Mesendoderm (in vitro differentiated cells): ENCODE measurements around the gene MRPL28.
"Not testable (repeated sequence)": the region's sequence is repeated elsewhere in the genome, so short reads cannot be mapped to it uniquely, and the experiment has no call there.

Experiments used
- DNase-seq: peaks from one replicate; pipeline ENCODE4 v3.0.0; 2013
- H2AK5ac ChIP-seq: 2 replicates; pipeline ENCODE4 v1.6.1; 2013; ENCODE audit warnings: low read length, inconsistent platforms
- H2BK120ac ChIP-seq: 2 replicates; pipeline ENCODE4 v1.6.1; 2013; ENCODE audit warnings: low read depth, mild to moderate bottlenecking, low read length, moderate library complexity, mixed read lengths
- H2BK15ac ChIP-seq: replicated peaks from 2 replicates; pipeline ENCODE4 v1.6.1; 2013; ENCODE audit warnings: low read depth, mild to moderate bottlenecking, moderate library complexity
- H2BK5ac ChIP-seq: 2 replicates; pipeline ENCODE4 v1.6.1; 2013; ENCODE audit warnings: low read length, inconsistent platforms
- H3K18ac ChIP-seq: 2 replicates; pipeline ENCODE4 v1.6.1; 2013; ENCODE audit warnings: mild to moderate bottlenecking, low read length, mixed read lengths
- H3K23ac ChIP-seq: one replicate; pipeline ENCODE4 v1.6.1; 2013; ENCODE audit warnings: low read length
- H3K27ac ChIP-seq: 2 replicates; pipeline ENCODE4 v1.5.1; 2013; ENCODE audit warnings: low read depth, mild to moderate bottlenecking, inconsistent platforms, low read length, moderate library complexity
- H3K27me3 ChIP-seq: 2 replicates; pipeline ENCODE4 v1.6.1; 2013; ENCODE audit warnings: low read length, control low read depth, mild to moderate bottlenecking, inconsistent platforms; ENCODE audit not compliant: insufficient read depth, poor library complexity
- H3K36me3 ChIP-seq: 2 replicates; pipeline ENCODE4 v1.6.1; 2013; ENCODE audit warnings: low read length, inconsistent platforms; ENCODE audit not compliant: control insufficient read depth, insufficient read depth
- H3K4ac ChIP-seq: one replicate; pipeline ENCODE4 v1.6.1; 2013; ENCODE audit warnings: low read depth, mild to moderate bottlenecking, low read length, moderate library complexity
- H3K4me1 ChIP-seq: 2 replicates; pipeline ENCODE4 v1.6.1; 2013; ENCODE audit warnings: low read depth, low read length, inconsistent platforms; ENCODE audit not compliant: control insufficient read depth
- H3K4me2 ChIP-seq: 2 replicates; pipeline ENCODE4 v1.6.1; 2013; ENCODE audit warnings: low read length
- H3K4me3 ChIP-seq: 2 replicates; pipeline ENCODE4 v1.5.1; 2013; ENCODE audit warnings: mild to moderate bottlenecking, low read length
- H3K56ac ChIP-seq: one replicate; pipeline ENCODE4 v1.6.1; 2013; ENCODE audit warnings: low read length
- H3K79me1 ChIP-seq: 2 replicates; pipeline ENCODE4 v1.6.1; 2013; ENCODE audit warnings: low read length, inconsistent platforms
- H3K79me2 ChIP-seq: 2 replicates; pipeline ENCODE4 v1.6.1; 2013; ENCODE audit warnings: mild to moderate bottlenecking, low read length; ENCODE audit not compliant: control insufficient read depth, insufficient read depth
- H3K9ac ChIP-seq: 2 replicates; pipeline ENCODE4 v1.6.1; 2013; ENCODE audit warnings: low read length, inconsistent platforms
- H4K5ac ChIP-seq: one replicate; pipeline ENCODE4 v1.6.1; 2013; ENCODE audit warnings: low read length
- H4K8ac ChIP-seq: one replicate; pipeline ENCODE4 v1.6.1; 2013; ENCODE audit warnings: low read depth, mild to moderate bottlenecking, control low read depth, low read length, moderate library complexity
- WGBS: extraction: QIAGEN DNeasy Blood & Tissue Kit; methylation state at CpG from one replicate; pipeline ENCODE4 v1.1.7; 2013; ENCODE audit warnings: low lambda C conversion rate, missing lambda C conversion rate; ENCODE audit not compliant: insufficient coverage; ENCODE audit errors: extremely low coverage; 5-methylcytosine and 5-hydroxymethylcytosine counted together

MRPL28 gene

DNA sequence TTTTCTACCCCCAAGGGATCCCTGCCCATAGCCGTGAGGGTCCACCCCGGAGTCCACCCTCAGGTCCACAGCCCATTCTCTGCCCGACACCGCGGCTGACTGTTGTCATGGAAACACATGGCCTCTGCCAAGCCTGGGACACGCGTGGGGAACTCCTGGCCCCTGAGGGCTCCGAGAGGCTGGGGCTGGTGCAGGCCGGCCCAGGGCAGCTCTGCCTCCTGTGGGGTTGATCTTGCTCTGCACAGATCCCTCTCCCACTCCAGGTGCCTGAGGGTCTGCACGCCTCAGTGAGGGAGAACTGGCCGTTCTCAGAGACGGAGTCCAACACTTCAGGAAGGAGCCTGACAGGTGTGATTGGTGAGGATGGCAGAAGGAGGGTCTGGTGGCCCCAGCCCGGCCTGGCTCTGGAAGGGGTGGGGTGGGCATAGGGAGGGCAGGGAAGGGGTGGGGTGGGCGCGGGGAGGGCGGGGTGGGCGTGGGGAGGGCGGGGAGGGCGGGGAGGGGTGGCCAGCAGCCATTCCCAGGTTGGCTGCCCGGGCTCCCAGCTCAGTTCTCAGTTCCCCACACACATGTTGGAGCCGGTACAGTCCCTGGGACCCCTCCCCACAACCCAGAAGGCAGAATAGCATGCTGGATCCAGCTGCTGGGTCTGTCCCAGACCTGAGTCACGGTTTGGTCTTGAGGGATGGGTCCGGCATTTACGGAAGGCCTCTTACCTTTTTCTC lies 6.4 kb downstream of the MRPL28 start:
- no peak for DNase-seq
- Histone ChIP-seq H2BK5ac (no peak overlapping the region), H3K79me2 (no peaks in the 10 kb centered on the region), H4K5ac (no peak overlapping the region), H3K4me2 (no peak overlapping the region), H3K23ac (no peak overlapping the region), H3K4me1 (no peaks in the 10 kb centered on the region), H3K4ac (no peak overlapping the region), H3K9ac (no peak overlapping the region), H2BK120ac (no peak overlapping the region), H2BK15ac (no peak overlapping the region), H3K4me3 (no peak overlapping the region), H2AK5ac (no peak overlapping the region), H3K27ac (no peak overlapping the region), H4K8ac (no peak overlapping the region), H3K56ac (no peak overlapping the region), H3K79me1 (no peaks in the 10 kb centered on the region), H3K36me3 (peaks cover 9% of the 10 kb centered on the region), H3K18ac (no peak overlapping the region), H3K27me3 (no peaks in the 10 kb centered on the region)
- no CpG with 5 or more reads among the region's 24 CpGs for WGBS

DNA sequence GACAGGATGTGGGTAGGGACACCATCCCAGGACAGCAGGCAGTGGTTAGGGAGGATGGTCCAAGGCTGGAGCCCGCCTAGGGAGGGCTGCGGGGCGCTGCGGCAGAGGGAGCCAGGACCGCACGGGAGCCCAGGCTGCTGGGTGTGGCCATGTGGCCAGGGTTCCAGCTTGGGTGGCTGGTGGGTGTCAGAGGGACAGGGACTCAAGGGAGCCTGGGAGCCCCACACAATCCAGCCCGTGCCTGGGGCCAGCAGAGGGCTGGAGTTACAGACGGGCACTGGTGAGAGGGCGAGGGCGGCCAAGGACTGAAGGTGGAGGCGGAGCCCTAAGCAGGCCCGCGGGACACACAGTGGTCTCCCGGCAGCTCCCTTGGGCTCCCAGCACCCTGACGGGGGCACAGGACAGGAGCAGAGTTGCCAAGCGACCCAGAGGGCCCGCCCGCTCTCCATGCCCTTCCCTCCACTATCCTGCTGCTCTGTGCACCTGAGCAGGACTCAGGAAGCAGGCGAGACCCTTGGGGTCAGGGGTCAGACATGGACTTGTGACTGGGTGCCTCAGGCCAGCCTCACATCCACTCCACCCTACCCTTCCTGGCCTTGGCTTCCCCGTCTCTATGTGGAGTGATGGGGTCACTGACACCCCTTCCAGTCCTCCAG lies 7.1 kb downstream of the MRPL28 start:
- no peak overlapping the region for H2BK15ac ChIP-seq
- H3K79me1 ChIP-seq, result no peaks in the 10 kb centered on the region
- no peak overlapping the region for H4K5ac ChIP-seq
- no peak overlapping the region for H3K18ac ChIP-seq
- H3K56ac ChIP-seq, result no peak overlapping the region
- no peak overlapping the region for H3K4ac ChIP-seq
- H4K8ac ChIP-seq, result no peak overlapping the region
- no peak overlapping the region for H2BK5ac ChIP-seq
- H3K4me2 ChIP-seq, result no peak overlapping the region
- no peak for DNase-seq
- no CpG with 5 or more reads among the region's 20 CpGs for WGBS
- H3K4me1 ChIP-seq, result no peaks in the 10 kb centered on the region
- H2AK5ac ChIP-seq, result no peak overlapping the region
- H3K27ac ChIP-seq, result no peak overlapping the region
- H3K4me3 ChIP-seq, result no peak overlapping the region
- no peak overlapping the region for H3K23ac ChIP-seq
- H3K9ac ChIP-seq, result no peak overlapping the region
- H2BK120ac ChIP-seq, result no peak overlapping the region
- H3K27me3 ChIP-seq, result no peaks in the 10 kb centered on the region
- peaks cover 7% of the 10 kb centered on the region for H3K36me3 ChIP-seq
- H3K79me2 ChIP-seq, result no peaks in the 10 kb centered on the region

DNA sequence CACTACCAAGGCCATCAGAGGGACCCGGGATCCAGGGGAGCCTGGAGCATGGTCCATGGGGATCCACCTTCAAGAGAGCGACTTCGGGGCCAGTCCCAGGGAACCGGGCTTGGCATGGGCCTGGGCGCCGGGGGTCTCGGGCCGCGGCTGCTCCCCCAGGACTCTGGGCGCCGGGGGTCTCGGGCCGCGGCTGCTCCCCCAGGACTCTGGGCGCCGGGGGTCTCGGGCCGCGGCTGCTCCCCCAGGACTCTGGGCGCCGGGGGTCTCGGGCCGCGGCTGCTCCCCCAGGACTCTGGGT lies 7.7 kb downstream of the MRPL28 start:
- not testable (repeated sequence) for H3K27ac ChIP-seq, H3K23ac ChIP-seq, H3K79me1 ChIP-seq, H3K18ac ChIP-seq, H3K9ac ChIP-seq, H3K4me1 ChIP-seq, H4K8ac ChIP-seq, H2BK15ac ChIP-seq, H3K4me3 ChIP-seq, H2BK5ac ChIP-seq, H3K4me2 ChIP-seq, H2BK120ac ChIP-seq, H4K5ac ChIP-seq, H3K36me3 ChIP-seq, DNase-seq, H3K56ac ChIP-seq, H3K79me2 ChIP-seq, H3K27me3 ChIP-seq, H2AK5ac ChIP-seq, H3K4ac ChIP-seq
- no CpG with 5 or more reads among the region's 24 CpGs for WGBS

GRCh38 chr16:361872-362701 lies 8.3 kb downstream of the MRPL28 start:
- Histone ChIP-seq H2BK5ac (no peak overlapping the region), H2AK5ac (no peak overlapping the region), H3K27me3 (no peaks in the 10 kb centered on the region), H3K4me1 (no peaks in the 10 kb centered on the region), H4K8ac (no peak overlapping the region), H3K79me2 (no peaks in the 10 kb centered on the region), H2BK15ac (no peak overlapping the region), H3K18ac (no peak overlapping the region), H3K4me2 (no peak overlapping the region), H3K4ac (no peak overlapping the region), H4K5ac (no peak overlapping the region), H3K56ac (peak overlapping the region; percentile 42), H3K4me3 (no peak overlapping the region), H2BK120ac (no peak overlapping the region), H3K9ac (no peak overlapping the region), H3K27ac (no peak overlapping the region), H3K79me1 (no peaks in the 10 kb centered on the region), H3K36me3 (no peaks in the 10 kb centered on the region), H3K23ac (no peak overlapping the region)
- no CpG with 5 or more reads among the region's 30 CpGs for WGBS
- peak; percentile 84 for DNase-seq

GRCh38 chr16:361341-361871 lies 8.9 kb downstream of the MRPL28 start:
- Histone ChIP-seq H2BK5ac (no peak overlapping the region), H3K4me3 (no peak overlapping the region), H3K79me2 (no peaks in the 10 kb centered on the region), H3K18ac (no peak overlapping the region), H3K36me3 (no peaks in the 10 kb centered on the region), H3K4me2 (no peak overlapping the region), H4K8ac (no peak overlapping the region), H3K4ac (no peak overlapping the region), H2AK5ac (no peak overlapping the region), H3K4me1 (no peaks in the 10 kb centered on the region), H3K56ac (no peak overlapping the region), H2BK15ac (no peak overlapping the region), H2BK120ac (no peak overlapping the region), H3K9ac (no peak overlapping the region), H4K5ac (no peak overlapping the region), H3K23ac (no peak overlapping the region), H3K79me1 (no peaks in the 10 kb centered on the region), H3K27me3 (no peaks in the 10 kb centered on the region), H3K27ac (no peak overlapping the region)
- no CpG with 5 or more reads among the region's 30 CpGs for WGBS
- no peak for DNase-seq
